ENCODE results near the gene NDUFC2.

Gene NDUFC2

GRCh38 chr11:78022397-78023396, 57.0 kb downstream of the NDUFC2 start, which contains the start of gene KCTD14:
KCTD14 (minus strand) TSS chr11:78023276; CDS start chr11:78023249, 27 bp downstream.
- Histone ChIP-seq H3K36me3 (no peaks in the 10 kb centered on the region), H3K4me1 (no peaks in the 10 kb centered on the region), H3K4me3 (ENCODE audit: low read depth, low read length) (no peak within 1 kb of the TSS), H3K9me3 (no peaks in the 10 kb centered on the region), H3K27me3 (no peaks in the 10 kb centered on the region)
- DNase-seq = no peak
- TF ChIP-seq CTCF (IDR thresholded peaks at IDR 0.05; ENCODE audit: low read depth, low read length) = no peak

- no peak for TF ChIP-seq CTCF (IDR thresholded peaks at IDR 0.05; ENCODE audit: low read depth, low read length)
- H3K4me3 ChIP-seq (ENCODE audit: low read depth, low read length) = no peak overlapping the region
These were observed 58.1 kb downstream of the NDUFC2 start for GRCh38 chr11:78021611-78022010.

GRCh38 chr11:78020246-78020645, 59.4 kb downstream of the NDUFC2 start:
- DNase-seq = no peak
- H3K36me3 ChIP-seq = no peaks in the 10 kb centered on the region
- no peaks in the 10 kb centered on the region for H3K27me3 ChIP-seq
- no peaks in the 10 kb centered on the region; the same call in 1 of the 2 replicates for H3K9me3 ChIP-seq
- TF ChIP-seq CTCF (IDR thresholded peaks at IDR 0.05; ENCODE audit: low read depth, low read length) = no peak
- no peaks in the 10 kb centered on the region for H3K4me1 ChIP-seq
- H3K4me3 ChIP-seq (ENCODE audit: low read depth, low read length) = no peak overlapping the region

More at GRCh38 chr11:78021611-78022010, 58.1 kb downstream of the NDUFC2 start:
- H3K4me1 ChIP-seq = no peaks in the 10 kb centered on the region
- H3K9me3 ChIP-seq = no peaks in the 10 kb centered on the region
- H3K36me3 ChIP-seq = no peaks in the 10 kb centered on the region
- DNase-seq = no peak
- H3K27me3 ChIP-seq = no peaks in the 10 kb centered on the region

- H3K4me3 ChIP-seq (ENCODE audit: low read depth, low read length) = no peak overlapping the region
- no peaks in the 10 kb centered on the region for H3K36me3 ChIP-seq
- no peak for TF ChIP-seq CTCF (IDR thresholded peaks at IDR 0.05; ENCODE audit: low read depth, low read length)
- H3K9me3 ChIP-seq = no peaks in the 10 kb centered on the region; the same call in 1 of the 2 replicates
- H3K4me1 ChIP-seq = no peaks in the 10 kb centered on the region
- no peak for DNase-seq
- no peaks in the 10 kb centered on the region for H3K27me3 ChIP-seq
These were observed 59.9 kb downstream of the NDUFC2 start for GRCh38 chr11:78019808-78020207.

Data from BE2C (cell line).